ENCODE data around the gene DCDC2B.
"Not testable (repeated sequence)": the region's sequence is repeated elsewhere in the genome, so short reads cannot be mapped to it uniquely, and the experiment has no call there.

DCDC2B gene

DNA sequence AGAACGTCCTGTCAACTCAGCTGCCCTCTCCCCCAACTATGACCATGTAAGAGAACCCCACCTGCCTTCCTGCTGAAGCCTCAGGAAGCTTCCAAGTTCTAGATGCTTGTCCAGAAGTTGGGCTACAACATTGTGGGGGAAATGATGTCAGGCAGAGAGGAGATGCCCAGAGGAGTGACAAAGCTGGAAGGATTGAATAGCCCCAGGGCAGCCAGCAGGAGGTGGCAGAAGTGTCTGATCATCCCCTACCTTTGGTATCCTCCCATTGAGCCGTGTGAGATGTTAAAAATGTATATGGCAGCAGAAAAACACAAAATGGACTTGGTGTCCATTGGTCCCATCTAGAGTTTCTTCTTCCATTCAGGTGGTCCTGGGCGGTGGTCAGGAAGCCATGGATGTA lies 19.9 kb downstream of the DCDC2B start:
- no peak for DNase-seq

DNA sequence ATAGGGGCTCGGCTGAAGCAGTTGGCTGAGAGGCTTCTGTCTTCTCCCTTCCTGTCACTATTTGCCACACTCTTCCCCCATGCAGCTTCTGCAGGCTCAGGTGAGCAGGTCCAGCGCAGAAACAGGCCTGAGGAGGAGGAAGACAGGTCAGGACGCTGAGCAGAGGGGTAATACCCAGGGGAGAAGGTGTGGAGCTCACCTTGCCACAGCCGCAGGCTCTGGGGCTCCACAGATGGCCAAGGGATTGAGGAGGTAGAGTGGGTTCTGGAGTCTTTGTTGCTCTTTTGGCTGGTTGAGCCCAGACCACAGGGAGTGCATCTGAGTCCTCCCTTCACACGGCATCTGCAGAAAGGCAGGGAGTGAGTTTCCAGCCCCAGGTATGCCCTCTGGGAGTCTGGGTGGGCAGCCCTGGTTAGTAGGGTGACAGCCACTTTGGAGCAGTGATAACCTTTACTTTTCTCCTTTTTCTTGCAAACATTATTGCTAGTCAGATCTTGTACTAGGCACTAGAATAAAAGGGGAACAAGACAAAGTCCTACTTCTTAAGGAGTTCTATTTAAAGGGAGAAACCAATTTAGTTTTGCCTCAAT lies 23.0 kb downstream of the DCDC2B start:
- DNase-seq: no peak

GRCh38 chr1:32232558-32233304 lies 23.8 kb downstream of the DCDC2B start:
- DNase-seq: no peak

GRCh38 chr1:32234792-32235191 lies 25.9 kb downstream of the DCDC2B start:
- DNase-seq: no peak

- no peak for DNase-seq
Observed at GRCh38 chr1:32239337-32239736, 30.4 kb downstream of the DCDC2B start.

GRCh38 chr1:32239790-32240139 lies 30.9 kb downstream of the DCDC2B start:
- DNase-seq: no peak

DNA sequence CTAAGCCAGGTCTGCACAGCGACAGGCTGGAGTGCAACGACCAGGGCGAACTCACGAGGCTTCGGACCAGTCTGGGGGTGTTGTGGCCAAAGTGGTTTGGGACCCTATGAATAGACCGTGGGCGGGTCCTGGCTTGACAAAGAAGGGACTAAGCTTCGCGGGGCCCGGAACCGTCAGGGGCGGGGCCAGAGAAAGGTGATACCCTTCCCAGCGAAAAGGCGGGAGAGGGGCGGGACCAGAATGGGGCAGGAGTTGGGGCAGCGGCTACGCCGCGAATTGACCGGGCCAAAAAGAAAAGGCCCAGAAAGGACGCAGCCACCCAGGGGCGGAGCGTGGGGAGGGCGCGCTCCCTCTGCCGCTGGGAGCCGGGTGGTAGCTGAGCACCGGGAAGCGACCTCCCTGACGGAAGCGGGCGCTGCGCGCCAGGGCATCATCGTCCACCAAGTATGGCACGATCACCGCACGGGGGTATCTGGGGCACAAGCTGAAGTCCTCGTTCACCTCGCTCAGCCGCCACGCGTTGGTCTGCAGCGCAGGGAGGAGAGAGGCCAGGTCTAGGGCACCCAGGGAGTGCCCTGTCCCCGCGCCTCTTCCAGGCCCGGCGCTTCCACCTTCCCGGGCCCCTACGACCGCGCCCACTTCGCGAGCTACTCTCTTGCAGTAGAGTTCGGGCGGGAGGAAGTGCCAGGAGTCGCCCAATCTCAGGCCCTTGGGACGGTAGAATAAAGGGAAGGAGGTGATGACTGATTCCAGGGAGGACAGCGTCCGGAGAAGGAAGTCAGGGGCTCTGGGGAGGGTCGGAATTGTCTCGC lies 31.5 kb downstream of the DCDC2B start:
- DNase-seq: peak; percentile 4 to 44

- peak; percentile 10 to 47 for DNase-seq
Observed at GRCh38 chr1:32241001-32241763, 32.3 kb downstream of the DCDC2B start.

DNA sequence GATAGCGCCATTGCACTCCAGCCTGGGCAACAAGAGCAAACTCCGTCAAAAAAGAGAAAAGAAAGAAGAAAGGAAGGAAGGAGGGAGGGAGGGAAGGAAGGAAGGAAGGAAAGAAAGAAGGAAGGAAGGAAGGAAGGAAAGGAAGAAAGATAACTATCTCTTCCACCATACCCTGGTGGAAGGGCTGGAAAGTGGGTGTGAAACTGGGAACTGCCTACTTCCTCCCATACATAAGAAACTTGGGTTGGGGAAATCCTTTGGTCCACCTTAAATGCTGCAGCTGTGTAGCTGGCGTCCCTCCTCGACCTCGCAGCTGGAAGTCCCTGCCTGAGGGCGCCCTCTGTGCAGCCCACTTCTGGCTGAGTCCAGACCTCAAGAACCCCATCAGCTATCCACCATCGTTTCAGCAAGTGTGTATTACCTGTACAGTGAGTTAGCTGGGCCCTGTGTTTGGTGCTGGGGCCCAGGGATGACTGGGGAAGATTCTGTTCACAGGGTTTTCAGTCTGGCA lies 33.5 kb downstream of the DCDC2B start:
- DNase-seq: peak; percentile 36 to 58

DNA sequence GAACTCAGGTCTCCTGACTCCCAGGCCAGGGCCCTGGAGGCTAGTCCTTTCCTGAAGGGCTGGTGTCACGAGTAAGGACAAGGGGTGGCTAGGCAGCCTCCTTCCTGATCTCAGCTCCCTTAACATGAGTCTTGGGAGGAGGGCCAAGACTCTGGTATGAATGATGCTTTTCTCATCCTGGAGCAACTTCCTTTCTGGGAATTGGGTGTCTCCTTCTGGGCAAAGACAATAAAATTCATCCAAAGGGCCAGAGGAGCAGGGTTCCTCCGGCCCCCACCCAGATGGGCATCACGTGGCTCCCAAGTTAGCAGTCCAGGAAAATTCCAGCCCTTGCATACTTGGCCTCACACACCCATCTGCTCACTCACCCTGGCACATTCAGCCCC lies 38.0 kb downstream of the DCDC2B start, which contains the start of gene FAM167B:
FAM167B (plus strand) TSS at position 335 of the 386 bp plus-strand sequence. CDS start 200 bp downstream, outside the sequence.
- no peak for DNase-seq

DNA sequence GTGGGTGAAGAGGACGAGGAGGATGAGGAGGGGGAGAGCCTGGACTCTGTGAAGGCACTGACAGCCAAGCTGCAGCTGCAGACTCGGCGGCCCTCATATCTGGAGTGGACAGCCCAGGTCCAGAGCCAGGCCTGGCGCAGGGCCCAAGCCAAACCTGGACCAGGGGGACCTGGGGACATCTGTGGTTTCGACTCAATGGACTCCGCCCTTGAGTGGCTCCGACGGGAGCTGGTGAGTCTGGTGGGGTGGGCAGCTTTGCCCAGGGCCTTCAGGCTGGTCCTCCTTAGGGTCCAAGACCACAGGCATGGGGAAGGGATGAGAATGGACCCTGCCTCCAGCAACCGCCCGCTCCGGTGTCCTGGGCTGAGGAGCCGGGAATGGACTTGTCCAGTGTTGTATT lies 38.6 kb downstream of the DCDC2B start:
- no peak for DNase-seq

DNA sequence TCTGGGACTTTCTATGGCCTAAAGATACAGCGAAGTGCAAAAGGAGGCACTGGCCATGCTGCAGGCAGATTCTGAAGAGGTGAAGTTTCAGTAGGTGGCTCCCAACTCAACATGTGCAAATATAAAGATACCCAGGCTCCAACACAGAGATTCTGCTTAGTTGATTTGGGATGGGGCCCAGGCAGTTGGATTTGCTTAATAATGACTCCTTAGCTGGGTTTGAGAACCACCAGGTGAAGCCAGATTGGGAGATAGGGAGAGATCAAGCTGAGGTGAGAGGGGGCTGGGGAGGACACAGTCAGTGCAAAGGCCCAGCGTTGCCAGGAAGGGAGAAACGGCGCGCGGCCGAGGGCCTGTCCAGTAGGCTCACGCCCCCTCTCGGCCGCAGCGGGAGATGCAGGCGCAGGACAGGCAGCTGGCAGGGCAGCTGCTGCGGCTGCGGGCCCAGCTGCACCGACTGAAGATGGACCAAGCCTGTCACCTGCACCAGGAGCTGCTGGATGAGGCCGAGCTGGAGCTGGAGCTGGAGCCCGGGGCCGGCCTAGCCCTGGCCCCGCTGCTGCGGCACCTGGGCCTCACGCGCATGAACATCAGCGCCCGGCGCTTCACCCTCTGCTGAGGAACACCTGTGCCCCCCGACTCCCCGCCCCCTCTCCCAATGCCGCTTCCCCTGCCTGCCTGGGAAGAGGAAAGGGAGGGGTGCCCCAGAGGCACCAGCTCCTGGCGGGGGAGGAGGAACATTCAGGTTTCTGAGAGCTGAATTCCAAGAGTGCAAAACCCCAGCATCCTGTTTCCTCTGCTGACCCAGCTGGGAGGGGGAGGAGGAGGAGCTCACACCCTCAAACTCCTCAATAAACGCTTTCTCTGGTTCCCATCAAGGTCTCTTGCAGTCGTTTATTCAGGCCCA lies 39.3 kb downstream of the DCDC2B start:
- no peak for DNase-seq

DNA sequence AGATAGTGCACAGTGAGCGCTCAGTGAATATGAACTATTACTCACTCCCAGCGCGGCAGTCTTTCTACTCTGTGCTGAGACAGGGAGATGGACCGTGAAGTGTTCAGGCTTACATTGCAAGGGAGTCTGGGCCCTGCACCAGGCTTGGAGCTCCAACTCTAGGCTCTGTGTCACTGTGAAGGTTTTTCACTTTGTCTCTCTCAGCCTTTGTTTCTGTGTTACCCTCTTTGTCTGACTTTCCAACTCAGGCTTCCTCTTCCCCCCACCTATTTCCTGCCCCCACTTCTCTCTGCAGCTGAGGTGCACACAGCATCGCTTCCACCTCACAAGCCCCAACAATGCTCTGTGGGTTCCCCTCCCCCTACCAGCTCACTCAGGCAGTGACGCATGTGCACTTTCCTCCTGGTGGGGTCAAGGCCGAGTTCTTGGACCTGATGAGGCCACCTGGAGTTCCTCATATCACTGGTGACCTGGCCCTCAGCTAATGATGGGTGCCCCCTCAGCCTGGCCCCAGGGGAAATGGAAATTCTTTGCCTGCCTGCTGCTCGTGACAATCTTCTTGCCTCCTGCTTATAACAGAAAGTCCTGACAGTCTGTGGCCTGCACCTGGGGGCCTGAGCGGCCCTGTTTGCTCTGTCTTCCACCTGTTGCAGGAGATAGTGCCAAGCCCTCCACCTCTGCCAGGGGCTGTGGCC lies 41.1 kb downstream of the DCDC2B start:
- no peak for DNase-seq

DNA sequence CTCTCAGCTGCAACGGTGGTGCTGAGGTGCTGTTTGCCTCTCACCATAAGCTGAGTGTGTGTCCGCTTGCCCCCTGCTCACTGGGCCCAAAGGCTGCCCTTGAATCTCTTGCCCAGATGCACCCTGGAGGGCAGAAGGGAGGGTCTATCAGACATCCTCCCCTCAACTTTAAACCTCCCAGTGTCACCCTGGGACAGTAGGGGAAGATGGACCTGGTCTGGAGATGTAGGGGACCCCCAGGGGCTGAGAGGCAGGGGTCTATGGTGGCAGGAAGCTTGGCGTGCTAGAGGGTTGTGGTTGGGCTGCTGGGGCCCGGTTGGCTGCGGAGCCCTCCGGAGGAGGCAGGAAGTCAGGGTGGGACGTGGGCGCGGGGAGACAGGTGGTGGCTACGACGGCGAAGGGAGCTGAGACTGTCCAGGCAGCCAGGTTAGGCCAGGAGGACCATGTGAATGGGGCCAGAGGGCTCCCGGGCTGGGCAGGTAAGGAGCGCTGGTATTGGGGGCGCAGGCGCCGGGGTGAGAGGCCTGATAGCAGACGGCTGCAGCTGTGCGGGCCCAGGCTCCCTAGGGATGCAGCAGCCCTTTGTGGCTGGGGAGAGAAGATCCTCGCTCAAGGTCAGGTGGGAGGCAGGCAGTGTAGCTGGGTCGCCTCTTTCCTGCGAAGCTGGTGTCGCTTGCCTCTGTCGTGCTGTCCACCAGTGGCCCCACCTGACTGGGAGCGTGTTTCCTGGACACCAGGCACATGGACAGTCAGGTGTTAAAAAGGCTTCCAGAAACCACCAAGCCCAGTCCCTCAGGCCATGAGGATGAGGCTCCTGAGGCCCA lies 42.2 kb downstream of the DCDC2B start, which contains the start of gene LCK:
LCK (plus strand) TSS at position 373 of the 824 bp plus-strand sequence. CDS start 23,065 bp downstream, outside the sequence.
- no peak for DNase-seq

DNA sequence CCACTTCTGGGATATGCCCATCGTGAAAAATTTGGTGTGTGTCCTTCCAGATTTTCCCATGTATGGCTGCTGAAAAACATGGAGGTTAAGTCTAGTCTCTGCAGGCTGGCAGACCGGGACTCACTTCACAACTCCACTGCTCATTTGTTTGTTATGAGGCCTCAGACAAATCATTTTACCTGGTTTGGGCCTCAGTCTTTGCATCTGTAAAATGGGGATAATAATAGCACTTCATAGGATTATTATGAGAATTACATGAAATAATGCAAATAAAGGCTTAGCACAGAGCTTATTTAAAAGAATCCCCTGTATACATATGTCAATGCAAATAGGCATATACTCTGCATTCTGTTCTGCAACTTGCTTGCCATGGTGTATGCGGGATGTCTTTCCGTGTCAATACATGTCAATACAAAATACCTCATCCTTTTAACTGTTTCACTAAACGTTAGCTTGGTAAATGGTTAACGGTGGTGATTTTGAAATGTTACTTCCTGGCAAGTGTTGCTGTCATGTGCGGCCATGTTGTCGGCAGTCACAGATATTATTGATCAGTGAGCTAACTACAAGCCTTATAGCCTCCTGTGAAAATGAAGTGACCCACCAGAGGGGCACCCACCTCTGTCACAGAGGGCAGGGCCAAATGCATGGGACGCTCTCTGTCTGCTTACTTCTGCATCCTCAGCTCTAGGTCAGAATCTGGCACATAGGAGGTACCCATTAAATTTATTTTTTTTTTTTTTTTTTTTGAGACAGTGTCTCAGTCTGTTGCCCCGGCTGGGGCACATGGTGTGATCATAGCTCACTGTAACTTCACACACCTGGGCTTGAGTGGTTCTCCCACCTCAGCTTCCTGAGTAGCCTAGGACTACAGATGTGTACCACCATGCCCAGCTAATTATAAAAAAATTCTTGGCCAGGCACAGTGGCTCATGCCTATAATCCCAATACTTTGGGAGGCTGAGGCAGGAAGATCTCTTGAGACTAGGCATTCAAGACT lies 46.5 kb downstream of the DCDC2B start:
- no peak for DNase-seq

GRCh38 chr1:32256473-32257226 lies 47.8 kb downstream of the DCDC2B start:
- DNase-seq: no peak

DNA sequence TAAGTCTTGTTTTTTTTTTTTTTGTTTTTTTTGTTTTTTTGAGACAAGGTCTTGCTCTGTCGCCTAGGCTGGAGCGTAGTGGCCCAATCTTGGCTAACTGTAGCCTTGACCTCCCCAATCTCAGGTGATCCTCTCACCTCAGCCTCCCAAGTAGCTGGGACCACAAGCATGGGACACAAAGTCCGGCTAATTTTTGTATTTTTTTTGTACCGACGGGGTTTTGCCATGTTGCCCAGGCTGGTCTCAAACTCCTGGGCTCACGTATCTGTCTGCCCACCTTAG lies 48.3 kb downstream of the DCDC2B start:
- DNase-seq: no peak

DNA sequence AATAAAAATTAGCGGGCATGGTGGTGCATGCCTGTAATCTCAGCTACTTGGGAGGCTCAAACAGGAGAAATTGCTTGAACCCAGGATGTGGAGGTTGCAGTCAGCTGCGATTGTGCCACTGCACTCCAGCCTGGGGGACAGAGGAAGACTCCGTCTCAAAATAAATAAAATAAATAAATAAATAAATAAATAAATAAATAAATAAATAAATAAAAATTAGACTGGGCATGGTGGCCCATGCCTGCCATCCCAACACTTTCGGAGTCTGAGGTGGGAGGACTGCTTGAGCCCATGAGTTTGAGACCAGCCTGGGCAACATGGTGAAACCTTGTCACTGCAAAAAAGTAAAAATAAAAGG lies 54.3 kb downstream of the DCDC2B start:
- not testable (repeated sequence) for DNase-seq
